K562 (cell line): ENCODE results near the gene SSH3. TPM values are rescaled to one million over a fixed set of nuclear protein-coding genes. Genes with fewer than 3 reads are reported as not detected.

Source experiments
- ARNT ChIP-seq, 2 experiments: fragments of 450-650 bp; IDR thresholded peaks; 2 replicates each; pipeline ENCODE4 v1.6.1; 2016; ENCODE audit warnings: mild to moderate bottlenecking in 1 of 2
- DDX20 ChIP-seq: fragments of 450-650 bp; IDR thresholded peaks from 2 replicates; pipeline ENCODE4 v1.6.1; 2016; ENCODE audit warnings: missing genetic modification characterization, low read depth, mild to moderate bottlenecking, missing compliant biosample characterization, moderate library complexity
- ESRRA ChIP-seq: fragments of 450-650 bp; IDR thresholded peaks from 2 replicates; pipeline ENCODE4 v1.6.1; 2014; ENCODE audit warnings: low read depth, mild to moderate bottlenecking, moderate library complexity, borderline replicate concordance
- HNRNPH1 ChIP-seq: fragments of 200-400 bp; formaldehyde crosslinking; optimal IDR thresholded peaks from 2 replicates; pipeline ENCODE3; 2017; ENCODE audit warnings: low read depth, mild to moderate bottlenecking, low read length, moderate library complexity
- KDM4B ChIP-seq, 2 experiments: fragments of 450-650 bp in 1 of 2; sonication (generic) in 1 of 2; IDR thresholded peaks; 2 replicates each; pipeline ENCODE4 v1.6.1; 2016 to 2017; ENCODE audit warnings: borderline replicate concordance in 2 of 2, antibody characterized with exemption in 1 of 2, low read depth in 1 of 2, mild to moderate bottlenecking in 1 of 2
- KHSRP ChIP-seq: fragments of 450-650 bp; IDR thresholded peaks from 2 replicates; pipeline ENCODE4 v1.6.1; 2017
- MCM7 ChIP-seq, 2 experiments: fragments of 450-650 bp; IDR thresholded peaks; 2 replicates each; pipeline ENCODE4 v1.6.1; 2016 to 2018
- MXI1 ChIP-seq: IDR thresholded peaks from 2 replicates; pipeline ENCODE4 v1.6.1; 2011; ENCODE audit warnings: low read depth, mild to moderate bottlenecking, improper control_type of control experiment, low read length
- MYBL2 ChIP-seq, 2 experiments: fragments of 450-650 bp in 1 of 2; sonication (generic) in 1 of 2; formaldehyde crosslinking in 1 of 2; IDR thresholded peaks; 2 replicates each; pipeline versions ENCODE4 v1.6.1 to v1.8.1; 2017 to 2022; ENCODE audit warnings: borderline replicate concordance in 1 of 2, inconsistent platforms in 1 of 2, low read depth in 1 of 2, mild to moderate bottlenecking in 1 of 2, missing genetic modification reagents in 1 of 2, moderate library complexity in 1 of 2
- PBX2 ChIP-seq, 2 experiments: IDR thresholded peaks in 1 of 2; conservative IDR thresholded peaks in 1 of 2; 2 replicates each; pipeline ENCODE4 v1.6.1; 2016; ENCODE audit warnings: low read depth in 2 of 2, mild to moderate bottlenecking in 1 of 2, missing compliant biosample characterization in 1 of 2, missing genetic modification characterization in 1 of 2, moderate library complexity in 1 of 2
- PML ChIP-seq: IDR thresholded peaks from 2 replicates; pipeline ENCODE4 v1.6.1; 2012; ENCODE audit warnings: low read length, inconsistent platforms
- POLR2AphosphoS5 ChIP-seq: IDR thresholded peaks from 2 replicates; pipeline ENCODE4 v1.6.1; 2011; ENCODE audit warnings: mild to moderate bottlenecking, low read depth, low read length, moderate library complexity; ENCODE audit not compliant: control insufficient read depth, insufficient read depth
- RAD51 ChIP-seq: fragments of 450-650 bp; IDR thresholded peaks from 2 replicates; pipeline ENCODE4 v1.7.1; 2016; ENCODE audit warnings: low read depth, mild to moderate bottlenecking, borderline replicate concordance
- RNF219 ChIP-seq: fragments of 250-450 bp; sonication (Bioruptor Pico); IDR thresholded peaks from 2 replicates; pipeline ENCODE4 v1.5.0; 2022; ENCODE audit warnings: mild to moderate bottlenecking
- SIRT6 ChIP-seq: IDR thresholded peaks from one replicate; pipeline ENCODE4 v1.6.1; 2012; ENCODE audit warnings: low read depth, mild to moderate bottlenecking, control low read depth, inconsistent platforms, low read length, moderate library complexity
- SMARCA5 ChIP-seq: fragments of 450-650 bp; IDR thresholded peaks from 2 replicates; pipeline ENCODE4 v1.6.1; 2016
- TAL1 ChIP-seq: fragments of 450-650 bp; IDR thresholded peaks from 2 replicates; pipeline ENCODE4 v1.6.1; 2016; ENCODE audit warnings: mild to moderate bottlenecking
- UBTF ChIP-seq, 2 experiments: IDR thresholded peaks; 2 replicates each; pipeline ENCODE4 v1.6.1; 2012; ENCODE audit warnings: improper control_type of control experiment in 2 of 2, low read depth in 2 of 2, low read length in 2 of 2, borderline replicate concordance in 1 of 2
- ZNF253 ChIP-seq: fragments of 250-450 bp; sonication (Bioruptor Pico); conservative IDR thresholded peaks from 2 replicates; pipeline ENCODE4 v1.6.1; 2021; ENCODE audit warnings: mild to moderate bottlenecking
- ZNF444 ChIP-seq: fragments of 250-450 bp; sonication (Bioruptor Pico); IDR thresholded peaks from 2 replicates; pipeline ENCODE4 v1.4.0; 2020; ENCODE audit warnings: mild to moderate bottlenecking, moderate library complexity
- polyA plus RNA-seq, 8 experiments: library from polyadenylated mRNA; depleted of rRNA in 4 of 8; stranded (reverse) in 5 of 8; unstranded in 3 of 8; fragments of >200 nt; fragmentation: Nextera tagmentation in 2 of 8; fragmentation: Illumina TruSeq in 1 of 8; extraction: Ambion mirVana in 2 of 8; extraction: Trizol in 1 of 8; gene quantifications; 2 replicates each; pipeline versions ENCODE4 v1.2.1 to v1.2.3, GENCODE V29; 2011 to 2014; ENCODE audit warnings: inconsistent platforms in 1 of 8, missing spikeins in 1 of 8
- total RNA-seq, 7 experiments: library from RNA; depleted of rRNA in 6 of 7; stranded (reverse); fragments of >200 nt in 6 of 7; fragmentation: Illumina TruSeq in 2 of 7; extraction: Trizol in 2 of 7; gene quantifications; 2 replicates each; pipeline versions ENCODE4 v1.2.1 to v1.2.3, GENCODE V29; 2011 to 2021; ENCODE audit warnings: low replicate concordance in 1 of 7

Gene SSH3
- total and polyA plus RNA-seq, 9 of the 15 experiments (the other 6 are each of a cell fraction or from before 2014, with no cell fraction given), result 0.07 to 1.0 (median 0.24) TPM; not detected in 3

- no peak for TF ChIP-seq KDM4B (IDR thresholded peaks at IDR 0.05; ENCODE audit: borderline replicate concordance in 2 of 2, low read depth in 1 of 2)
- TF ChIP-seq ZNF253, result no peak
- TF ChIP-seq ZNF444 (CRISPR knock-in tag), result no peak
- no peak for TF ChIP-seq MCM7 (IDR thresholded peaks at IDR 0.05)
- TF ChIP-seq HNRNPH1, result no peak
- no peak for TF ChIP-seq SIRT6
- no peak for TF ChIP-seq SMARCA5
- no peak for TF ChIP-seq MYBL2 (IDR thresholded peaks at IDR 0.05; ENCODE audit: low read depth)
- no peak for TF ChIP-seq MYBL2 (CRISPR knock-in tag; IDR thresholded peaks at IDR 0.05; ENCODE audit: borderline replicate concordance)
- no peak; the same call in 1 of the 2 replicates for TF ChIP-seq ESRRA
- peak; percentile 98 for TF ChIP-seq TAL1
- TF ChIP-seq MXI1, result peak; percentile 68; the same call in 1 of the 2 replicates
- peak; percentile 98 for TF ChIP-seq PML
- TF ChIP-seq RAD51, result no peak
- peak in 1 of 2 experiments; percentile 72; a peak in 2 of 4 replicates for TF ChIP-seq ARNT (IDR thresholded peaks at IDR 0.05)
- no peak for TF ChIP-seq PBX2 (CRISPR knock-in tag; IDR thresholded peaks at IDR 0.05; ENCODE audit: low read depth)
- TF ChIP-seq PBX2 (tag; conservative IDR thresholded peaks at IDR 0.05; ENCODE audit: low read depth), result no peak
- peak; percentile 70 for TF ChIP-seq KHSRP
- TF ChIP-seq UBTF (IDR thresholded peaks at IDR 0.05; ENCODE audit: borderline replicate concordance in 1 of 2, low read depth in 2 of 2, low read length in 2 of 2), result no peak
- peak; percentile 96 for TF ChIP-seq POLR2AphosphoS5
- no peak for TF ChIP-seq RNF219 (CRISPR knock-in tag)
- 0 out of 2 replicates have a peak, but pooled peaks have one; percentile 35 for TF ChIP-seq DDX20 (tag)
Observed at GRCh38 chr11:67347964-67348749, 44.8 kb downstream of the SSH3 start (continued).
